Activated CD8-positive, alpha-beta memory T cell treated with anti-CD3 and anti-CD28 coated beads for 36 hours (primary cell): ENCODE results near the gene CPAMD8. TPM values are rescaled to one million over a fixed set of nuclear protein-coding genes. Genes with fewer than 3 reads are reported as not detected.

Source experiments
- CTCF ChIA-PET: fragments of 350-600 bp; sonication (Branson Sonifier 250); formaldehyde crosslinking; loops from one replicate; lab custom pipeline; 2021; ENCODE audit warnings: antibody characterized with exemption; lab: Charles Lee
- POLR2A ChIA-PET: fragments of 350-600 bp; sonication (Branson Sonifier 250); formaldehyde crosslinking; loops from one replicate; lab custom pipeline; 2021; ENCODE audit warnings: antibody characterized with exemption; lab: Charles Lee
- total RNA-seq, 2 experiments: library from RNA; stranded (reverse); gene quantifications; one replicate each; pipeline ENCODE4 v1.2.3, GENCODE V29; 2021

CPAMD8 gene
- total RNA-seq, 2 experiments from 2014 or later: 0.15 TPM; not detected in 1

DNA sequence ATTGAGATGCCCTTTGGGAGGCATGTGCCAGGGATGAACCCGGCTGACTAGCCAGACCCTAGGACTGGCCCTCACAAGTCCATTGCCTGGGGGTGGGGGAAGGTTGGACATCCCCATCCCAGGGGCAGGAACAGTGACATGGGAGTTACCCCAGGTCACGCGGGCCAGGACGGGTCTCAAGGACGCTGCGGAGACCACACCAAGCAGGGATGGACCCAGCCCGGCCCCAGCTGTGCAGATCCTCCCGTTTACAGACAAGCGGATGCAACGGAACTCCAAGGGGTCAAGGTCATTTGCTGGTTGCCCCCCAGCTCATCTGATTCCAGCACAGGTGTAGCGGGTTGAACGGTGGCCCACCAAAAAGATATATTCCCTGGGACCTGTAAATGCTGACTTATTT, 117.9 kb downstream of the CPAMD8 start:
- ChIA-PET CTCF (no interaction called here), POLR2A (no interaction called here)

DNA sequence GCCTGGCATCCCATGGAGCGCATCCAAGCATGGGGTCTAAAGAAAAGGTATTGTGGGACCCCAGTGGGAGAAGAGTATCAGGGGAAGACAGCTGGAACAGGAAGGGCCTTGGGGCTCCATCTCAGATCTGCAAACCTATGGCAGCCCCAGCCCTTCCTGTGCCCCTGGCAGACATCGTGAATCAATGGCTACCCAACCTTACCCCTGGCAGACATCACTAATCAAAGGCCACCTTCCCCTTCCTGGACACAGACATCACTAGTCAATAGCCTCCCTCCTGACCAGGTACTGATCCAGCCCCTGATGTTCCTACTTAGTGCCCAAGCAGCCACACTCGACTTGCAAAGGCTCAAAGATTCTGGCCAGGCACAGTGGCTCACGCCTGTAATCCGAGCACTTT, 122.0 kb downstream of the CPAMD8 start:
- ChIA-PET CTCF (no interaction called here), POLR2A (no interaction called here)

DNA sequence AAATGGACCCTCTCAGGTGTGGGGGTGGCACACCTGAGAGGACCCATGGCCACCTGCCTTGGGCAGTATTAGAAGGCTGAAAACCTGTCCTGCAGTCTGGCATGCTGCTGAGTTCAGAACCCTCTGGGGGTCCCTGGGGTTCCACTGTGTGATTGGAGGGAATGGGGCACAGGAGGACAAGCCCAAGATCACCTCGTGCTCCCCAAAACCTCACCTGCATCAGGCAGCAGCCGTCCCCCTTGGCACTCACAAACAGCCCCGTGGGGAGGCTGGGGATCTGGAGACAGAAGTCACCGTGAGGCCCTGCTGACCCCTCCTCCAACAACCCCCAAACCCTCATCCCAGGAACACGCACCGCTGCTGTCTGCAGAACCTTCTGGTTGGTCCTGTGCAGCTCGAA, 123.3 kb downstream of the CPAMD8 start:
- POLR2A ChIA-PET: no interaction called here
- CTCF ChIA-PET: no interaction called here

DNA sequence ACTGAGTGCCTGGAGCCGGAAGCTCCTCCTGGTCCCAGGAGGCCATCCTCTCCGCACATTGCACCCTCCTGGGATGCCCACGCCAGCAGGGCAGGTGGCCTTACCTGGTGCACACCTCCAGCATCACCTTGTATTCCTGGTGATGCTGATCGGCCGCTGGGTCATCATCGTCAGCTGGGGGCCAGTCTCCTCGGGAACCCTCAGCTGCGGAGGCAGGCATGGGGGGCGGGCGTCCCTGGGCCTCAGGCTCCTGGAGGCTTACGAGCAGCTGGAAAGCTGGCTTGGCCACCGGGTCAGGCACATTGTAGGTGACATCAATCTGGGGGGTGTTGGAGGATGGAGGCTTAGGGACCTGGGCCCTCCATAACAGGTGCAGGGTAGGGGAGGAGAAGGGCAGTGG, 124.1 kb downstream of the CPAMD8 start:
- POLR2A ChIA-PET: no interaction called here
- CTCF ChIA-PET: no interaction called here

- POLR2A ChIA-PET: no interaction called here
- CTCF ChIA-PET: no interaction called here
Observed at GRCh38 chr19:16901491-16902175, 125.0 kb downstream of the CPAMD8 start.

GRCh38 chr19:16899566-16900075, 127.0 kb downstream of the CPAMD8 start:
- ChIA-PET POLR2A (no interaction called here), CTCF (interaction anchor here (0.6 kb wide), 1 partner anchor 128 kb away, joined by 6 read pairs; no protein-coding TSS in a partner anchor)

- ChIA-PET CTCF (no interaction called here), POLR2A (no interaction called here)
Observed at GRCh38 chr19:16898361-16899015, 128.1 kb downstream of the CPAMD8 start.

GRCh38 chr19:16897856-16898161, 128.8 kb downstream of the CPAMD8 start:
- ChIA-PET POLR2A (no interaction called here), CTCF (no interaction called here)

- ChIA-PET POLR2A (no interaction called here), CTCF (no interaction called here)
Observed at GRCh38 chr19:16897029-16897855, 129.4 kb downstream of the CPAMD8 start.

DNA sequence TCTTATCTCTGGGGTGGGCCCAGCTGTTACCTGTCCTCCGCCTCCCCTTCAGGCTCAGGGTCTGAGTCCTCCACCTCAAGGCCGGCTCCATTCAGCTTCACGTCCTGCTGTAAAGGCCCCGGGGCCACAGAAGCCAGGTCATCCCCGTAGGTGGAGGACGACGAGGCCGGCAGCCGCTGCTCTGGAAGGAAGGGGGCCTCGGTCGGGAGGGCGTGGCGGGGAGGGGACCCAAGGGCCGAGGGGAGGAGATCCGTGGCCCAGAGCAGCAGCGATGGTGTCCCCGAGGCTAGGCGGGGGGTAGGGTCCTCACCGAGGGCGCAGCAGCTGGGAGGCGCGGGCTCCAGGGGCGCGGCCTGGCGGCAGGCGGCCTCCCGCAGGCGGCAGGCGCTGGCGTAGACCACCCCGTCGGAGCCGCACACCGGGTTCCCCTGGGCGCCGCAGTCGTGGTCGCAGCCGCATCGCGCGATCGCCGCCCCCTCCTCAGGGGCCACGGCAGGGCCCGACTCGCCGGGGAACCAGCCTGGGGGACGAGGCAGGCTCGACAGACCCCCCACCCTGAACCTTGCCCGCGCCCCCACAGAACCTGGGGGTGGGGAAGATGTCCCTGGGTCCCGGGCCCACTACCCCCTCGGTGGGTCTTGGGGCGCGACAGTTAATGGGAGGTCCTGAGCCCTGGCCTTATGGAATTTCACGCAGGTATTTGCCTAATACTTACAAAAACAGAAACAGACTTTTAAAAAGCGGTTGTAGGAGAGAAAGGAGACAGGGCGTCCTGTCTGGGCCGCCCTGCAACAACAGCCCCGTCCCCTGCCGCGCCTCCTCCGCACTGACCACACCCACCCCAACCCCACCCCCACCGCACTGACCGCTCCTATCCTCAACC, 130.2 kb downstream of the CPAMD8 start:
- ChIA-PET CTCF (no interaction called here), POLR2A (no interaction called here)

GRCh38 chr19:16895467-16896145, 131.0 kb downstream of the CPAMD8 start:
- CTCF ChIA-PET: no interaction called here
- POLR2A ChIA-PET: interaction anchor here (0.7 kb wide), 1 partner anchor 573 kb away, joined by 3 read pairs; no protein-coding TSS in a partner anchor

DNA sequence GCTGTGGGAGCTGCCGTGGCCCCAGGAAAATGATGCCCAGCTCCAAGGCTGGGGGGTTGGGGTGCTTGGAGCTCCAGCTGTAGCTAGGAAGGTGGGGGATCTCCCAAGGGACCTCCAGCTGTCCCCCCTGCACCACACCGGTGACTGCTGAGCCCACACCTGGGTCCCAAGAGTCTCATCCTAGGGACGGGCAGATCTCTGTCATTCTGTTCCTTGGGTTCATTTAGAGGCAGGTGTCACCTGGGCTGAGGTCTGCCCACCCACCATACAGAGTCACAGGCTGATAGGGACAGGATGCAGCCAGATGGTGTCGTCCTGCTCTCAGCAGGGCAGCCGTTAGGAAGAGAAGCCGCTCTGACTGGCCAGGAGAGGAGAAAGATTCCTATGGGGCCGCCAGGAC, 132.5 kb downstream of the CPAMD8 start:
- CTCF ChIA-PET: no interaction called here
- POLR2A ChIA-PET: interaction anchor here (0.6 kb wide), 1 partner anchor 123 kb away, joined by 3 read pairs; no protein-coding TSS in a partner anchor

DNA sequence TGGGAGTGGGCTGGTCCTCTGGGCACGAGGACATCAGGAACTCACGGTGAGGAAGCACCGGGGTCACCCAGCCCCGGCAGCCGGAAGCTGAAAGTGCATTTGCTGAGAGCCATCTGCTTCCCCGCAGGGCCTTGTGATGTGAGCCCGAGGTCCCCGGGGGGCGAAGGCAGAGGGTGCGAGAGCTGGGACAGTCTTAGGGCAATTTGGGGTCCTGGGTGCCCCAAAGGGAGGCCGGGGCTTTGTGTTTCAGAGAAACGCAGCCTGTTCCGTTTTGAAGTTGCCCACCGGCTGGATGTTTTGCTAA, 133.0 kb downstream of the CPAMD8 start:
- POLR2A ChIA-PET: no interaction called here
- CTCF ChIA-PET: no interaction called here

GRCh38 chr19:16892868-16893685, 133.5 kb downstream of the CPAMD8 start:
- CTCF ChIA-PET: no interaction called here
- POLR2A ChIA-PET: no interaction called here

- ChIA-PET CTCF (no interaction called here), POLR2A (no interaction called here)
Observed at GRCh38 chr19:16892436-16892835, 134.2 kb downstream of the CPAMD8 start.

GRCh38 chr19:16891696-16892382, 134.8 kb downstream of the CPAMD8 start:
- ChIA-PET POLR2A (no interaction called here), CTCF (interaction anchor here (0.8 kb wide), 1 partner anchor 120 kb away, joined by 6 read pairs; no protein-coding TSS in a partner anchor)

- ChIA-PET CTCF (interaction anchor here (0.6 kb wide), 1 partner anchor 63 kb away, joined by 5 read pairs; no protein-coding TSS in a partner anchor), POLR2A (no interaction called here)
Observed at GRCh38 chr19:16890461-16891184, 136.0 kb downstream of the CPAMD8 start.
